HG02571 (cell line): ENCODE results near the gene MMP24OS.
"Not testable (repeated sequence)": the region's sequence is repeated elsewhere in the genome, so short reads cannot be mapped to it uniquely, and the experiment has no call there.

Source experiments
- ATAC-seq: cut with Tn5 transposase; IDR thresholded peaks from one replicate; pipeline ENCODE4 v1.9.1; 2021; ENCODE audit warnings: mild to moderate bottlenecking, moderate library complexity; ENCODE audit not compliant: unreplicated experiment

The MMP24OS gene

GRCh38 chr20:35276408-35276807, 1.5 kb downstream of the MMP24OS start:
- no peak for ATAC-seq

DNA sequence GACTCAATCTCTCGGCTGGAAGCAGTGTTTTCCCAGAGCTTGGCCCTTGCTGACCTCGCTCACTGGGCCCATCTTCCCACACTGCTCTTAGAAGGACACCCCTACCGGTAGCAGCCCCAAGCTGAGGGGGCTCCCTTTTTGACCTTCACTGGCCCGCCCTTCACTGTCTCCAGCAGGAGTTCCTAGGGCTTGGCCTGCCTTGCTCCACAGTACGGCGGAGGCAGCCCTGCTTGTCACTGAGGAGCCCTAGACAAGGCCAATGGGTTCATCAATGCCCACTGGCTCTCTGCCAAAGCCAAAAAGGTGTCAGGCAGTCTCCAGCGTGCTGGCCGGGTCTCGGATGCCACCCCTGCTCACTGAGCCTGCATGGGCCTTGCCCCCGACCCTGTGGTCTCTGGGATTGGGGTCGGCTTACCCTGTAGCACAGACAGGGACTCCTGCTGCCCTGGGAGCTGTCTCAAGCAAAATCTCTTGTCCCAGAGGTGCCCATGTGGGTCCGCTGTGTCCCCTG, 2.1 kb downstream of the MMP24OS start:
- no peak for ATAC-seq

GRCh38 chr20:35274172-35275092, 3.5 kb downstream of the MMP24OS start:
- ATAC-seq = no peak

GRCh38 chr20:35273449-35274171, 4.3 kb downstream of the MMP24OS start:
- ATAC-seq = no peak

DNA sequence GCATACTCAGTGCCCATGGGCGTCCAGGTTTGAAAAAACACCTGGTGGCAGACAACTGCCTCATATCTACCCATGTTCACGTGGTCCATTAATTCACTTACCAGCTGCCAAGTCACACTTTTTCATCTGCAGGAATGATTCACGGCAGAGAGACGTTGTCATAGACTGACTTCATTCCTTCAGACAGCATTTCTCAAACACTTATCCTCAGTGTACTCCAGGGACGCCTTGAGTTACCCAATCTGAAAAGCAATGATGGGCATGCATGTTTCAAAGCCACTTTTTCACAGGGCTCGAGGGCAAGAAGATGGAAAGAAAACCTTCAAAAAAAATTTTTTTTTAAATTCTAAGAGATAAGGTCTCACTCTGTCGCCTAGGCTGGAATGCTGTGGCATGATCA, 6.0 kb downstream of the MMP24OS start:
- no peak for ATAC-seq

DNA sequence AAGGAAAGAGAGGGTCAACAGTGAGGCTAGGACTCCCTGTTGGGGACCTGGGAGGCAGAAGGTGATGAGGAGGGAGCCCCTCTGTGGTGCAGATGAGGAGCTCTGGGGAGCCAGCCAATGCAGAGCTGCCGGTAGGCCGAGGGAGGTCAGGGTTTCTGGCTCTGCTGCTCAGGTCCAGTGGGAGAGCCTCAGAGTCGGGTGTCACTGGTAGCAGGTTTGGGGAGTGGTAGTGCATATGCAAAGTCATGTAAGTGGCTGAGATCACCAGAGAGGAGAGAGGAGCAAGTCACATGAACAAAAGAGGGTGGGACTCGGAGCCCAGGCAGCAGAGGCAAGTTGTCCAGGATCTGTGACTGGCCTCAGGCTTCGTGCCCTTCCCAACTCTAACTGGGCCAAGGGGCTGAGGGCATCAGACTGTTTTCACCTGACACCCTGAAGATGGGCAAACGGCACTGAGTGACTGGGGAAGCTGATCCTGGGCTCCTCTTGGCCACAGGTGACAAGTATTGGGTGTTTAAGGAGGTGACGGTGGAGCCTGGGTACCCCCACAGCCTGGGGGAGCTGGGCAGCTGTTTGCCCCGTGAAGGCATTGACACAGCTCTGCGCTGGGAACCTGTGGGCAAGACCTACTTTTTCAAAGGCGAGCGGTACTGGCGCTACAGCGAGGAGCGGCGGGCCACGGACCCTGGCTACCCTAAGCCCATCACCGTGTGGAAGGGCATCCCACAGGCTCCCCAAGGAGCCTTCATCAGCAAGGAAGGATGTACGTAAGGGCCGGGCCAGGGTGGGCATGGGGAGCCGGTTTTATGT, 6.6 kb downstream of the MMP24OS start:
- ATAC-seq = no peak

DNA sequence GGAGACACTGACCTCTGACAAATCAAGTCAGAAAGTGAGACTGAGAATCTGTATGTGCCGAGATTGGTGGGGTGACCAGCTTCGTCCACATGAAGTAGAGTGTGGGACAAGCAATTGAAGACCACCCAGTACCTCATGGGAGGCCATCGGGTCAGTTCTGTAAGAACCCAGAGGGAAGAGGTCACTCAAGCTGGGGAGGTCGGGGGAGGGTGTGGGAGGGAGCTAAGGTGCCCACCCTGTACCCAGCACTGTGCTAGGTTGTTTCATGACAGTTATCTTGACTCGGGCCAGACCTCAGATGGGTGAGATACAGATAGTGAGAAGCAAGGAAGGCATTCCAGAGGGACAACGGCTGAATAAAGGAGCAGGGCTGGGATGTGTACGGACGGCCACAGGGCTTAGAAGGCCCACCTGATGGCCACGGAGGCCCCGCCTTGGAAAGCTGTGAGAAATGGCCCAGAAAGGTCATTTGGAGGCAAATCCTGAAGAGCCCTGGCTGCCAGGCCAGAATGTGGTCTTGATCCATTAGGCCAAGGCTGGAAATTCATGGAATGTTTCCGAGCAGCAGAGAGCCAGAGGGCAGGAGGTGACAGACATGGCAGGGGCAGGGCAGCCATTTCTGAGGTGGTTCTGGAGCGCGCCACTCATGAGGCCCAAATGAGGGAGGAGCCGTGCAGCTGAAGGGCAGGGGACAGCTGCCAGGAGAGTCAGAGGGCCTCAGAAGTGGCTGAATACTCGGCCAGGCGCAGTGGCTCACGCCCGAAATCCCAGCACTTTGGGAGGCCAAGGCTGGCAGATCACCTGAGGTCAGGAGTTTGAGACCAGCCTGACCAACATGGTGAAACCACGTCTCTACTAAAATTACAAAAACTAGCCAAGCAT, 7.7 kb downstream of the MMP24OS start:
- ATAC-seq = no peak

- no peak for ATAC-seq
These were observed 8.7 kb downstream of the MMP24OS start for GRCh38 chr20:35269055-35269781.

- ATAC-seq = no peak
These were observed 10.8 kb downstream of the MMP24OS start for GRCh38 chr20:35267092-35267491.

DNA sequence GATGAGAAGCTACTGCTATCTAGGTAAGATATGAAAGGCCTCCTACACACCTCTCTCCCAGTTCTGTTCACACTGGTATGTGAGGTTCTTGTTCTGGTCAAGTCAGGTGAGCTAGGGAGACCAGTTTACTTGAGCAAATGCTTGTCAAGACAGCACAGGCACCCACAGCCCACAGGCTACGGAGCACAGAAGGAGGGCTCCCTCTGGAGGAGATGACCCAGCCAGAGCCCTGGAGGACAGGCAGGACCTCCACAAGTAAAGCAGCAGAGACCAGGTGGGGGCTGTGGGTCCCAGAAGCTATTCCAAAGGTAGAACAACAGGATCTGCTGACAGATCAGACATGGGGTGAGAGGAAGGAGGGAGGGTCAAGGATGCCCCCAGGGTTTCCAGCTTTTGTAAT, 13.2 kb downstream of the MMP24OS start:
- no peak for ATAC-seq

DNA sequence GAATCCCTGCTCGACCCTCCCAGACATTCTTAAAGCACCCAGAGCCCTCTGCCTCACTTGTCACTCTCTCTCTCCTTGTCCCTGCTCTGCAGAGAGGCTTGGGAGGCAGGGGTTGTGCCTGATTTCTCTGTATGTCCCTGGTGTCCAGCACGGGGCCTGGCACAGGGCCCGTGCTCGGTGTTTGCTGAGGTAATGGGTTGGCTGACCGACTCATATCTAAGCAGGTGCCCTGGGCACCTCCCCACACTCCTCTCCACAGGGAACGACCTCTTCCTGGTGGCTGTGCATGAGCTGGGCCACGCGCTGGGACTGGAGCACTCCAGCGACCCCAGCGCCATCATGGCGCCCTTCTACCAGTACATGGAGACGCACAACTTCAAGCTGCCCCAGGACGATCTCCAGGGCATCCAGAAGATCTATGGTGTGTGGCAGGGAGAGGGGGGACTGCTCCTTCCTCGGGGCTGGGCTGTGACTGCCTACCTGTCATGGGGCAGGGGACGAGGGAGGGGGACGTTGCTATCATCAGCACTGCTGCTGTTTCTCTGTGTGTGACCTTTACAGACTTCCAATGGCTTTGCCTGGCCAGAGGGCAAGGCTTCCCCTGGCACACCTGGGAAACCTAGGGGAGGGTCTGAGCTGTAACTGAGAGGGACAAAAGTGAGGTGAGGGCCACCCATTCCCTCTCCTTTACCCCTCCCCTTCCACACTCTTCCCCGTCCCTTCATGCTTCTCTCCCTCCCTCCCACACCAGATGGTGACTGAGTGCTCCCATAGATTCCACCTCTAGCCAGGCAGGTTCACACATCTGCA, 14.2 kb downstream of the MMP24OS start:
- ATAC-seq = no peak

DNA sequence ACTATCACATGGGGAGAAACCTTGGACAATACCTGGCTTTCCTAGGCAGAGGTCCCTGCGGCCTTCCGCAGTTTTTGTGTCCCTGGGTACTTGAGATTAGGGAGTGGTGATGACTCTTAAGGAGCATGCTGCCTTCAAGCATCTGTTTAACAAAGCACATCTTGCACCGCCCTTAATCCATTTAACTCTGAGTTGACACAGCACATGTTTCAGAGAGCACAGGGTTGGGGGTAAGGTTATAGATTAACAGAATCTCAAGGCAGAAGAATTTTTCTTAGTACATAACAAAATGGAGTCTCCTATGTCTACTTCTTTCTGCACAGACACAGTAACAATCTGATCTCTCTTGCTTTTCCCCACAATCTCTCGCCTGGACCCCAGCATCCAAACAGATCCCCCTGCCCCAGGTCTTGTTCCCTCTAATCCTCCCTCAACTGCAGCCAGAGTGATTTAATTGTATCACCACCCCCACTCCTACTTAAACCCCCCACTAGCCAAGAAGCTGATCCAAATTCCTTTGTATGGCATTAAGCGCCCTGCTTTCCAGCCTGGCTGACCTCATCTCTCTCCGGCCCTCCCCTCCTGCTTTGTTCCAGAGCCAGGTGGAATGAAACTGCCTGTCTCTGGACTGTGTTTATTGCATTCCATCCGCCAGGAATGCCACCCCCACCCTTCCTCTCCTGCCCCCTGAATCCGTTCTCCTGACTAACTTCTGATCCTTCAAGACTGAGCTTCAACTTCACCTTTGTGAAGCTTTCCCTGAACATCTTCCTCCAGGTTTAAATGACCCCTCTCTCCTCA, 15.0 kb downstream of the MMP24OS start:
- not testable (repeated sequence) for ATAC-seq

- ATAC-seq = not testable (repeated sequence)
These were observed 15.6 kb downstream of the MMP24OS start for GRCh38 chr20:35262321-35262720.

DNA sequence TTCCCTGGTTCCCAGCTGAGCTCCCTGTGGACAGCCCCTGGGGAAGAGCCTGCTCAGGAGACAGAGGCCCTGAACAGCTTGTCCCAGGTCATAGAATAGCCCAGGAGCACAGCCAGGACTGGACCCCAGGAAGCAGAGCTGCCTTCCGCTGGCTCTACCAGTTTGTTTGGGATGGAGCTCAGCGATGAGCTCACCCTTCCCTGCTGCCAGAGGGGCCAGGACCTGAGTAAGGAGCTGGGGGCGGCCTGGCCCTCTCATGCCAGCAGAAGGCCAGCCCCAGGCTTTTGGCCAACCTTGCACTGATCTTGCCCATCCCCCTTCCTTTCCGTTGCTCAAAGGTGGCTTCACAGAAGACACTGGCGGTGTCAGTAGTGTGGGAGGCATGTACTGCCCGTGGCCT, 17.5 kb downstream of the MMP24OS start:
- no peak for ATAC-seq

DNA sequence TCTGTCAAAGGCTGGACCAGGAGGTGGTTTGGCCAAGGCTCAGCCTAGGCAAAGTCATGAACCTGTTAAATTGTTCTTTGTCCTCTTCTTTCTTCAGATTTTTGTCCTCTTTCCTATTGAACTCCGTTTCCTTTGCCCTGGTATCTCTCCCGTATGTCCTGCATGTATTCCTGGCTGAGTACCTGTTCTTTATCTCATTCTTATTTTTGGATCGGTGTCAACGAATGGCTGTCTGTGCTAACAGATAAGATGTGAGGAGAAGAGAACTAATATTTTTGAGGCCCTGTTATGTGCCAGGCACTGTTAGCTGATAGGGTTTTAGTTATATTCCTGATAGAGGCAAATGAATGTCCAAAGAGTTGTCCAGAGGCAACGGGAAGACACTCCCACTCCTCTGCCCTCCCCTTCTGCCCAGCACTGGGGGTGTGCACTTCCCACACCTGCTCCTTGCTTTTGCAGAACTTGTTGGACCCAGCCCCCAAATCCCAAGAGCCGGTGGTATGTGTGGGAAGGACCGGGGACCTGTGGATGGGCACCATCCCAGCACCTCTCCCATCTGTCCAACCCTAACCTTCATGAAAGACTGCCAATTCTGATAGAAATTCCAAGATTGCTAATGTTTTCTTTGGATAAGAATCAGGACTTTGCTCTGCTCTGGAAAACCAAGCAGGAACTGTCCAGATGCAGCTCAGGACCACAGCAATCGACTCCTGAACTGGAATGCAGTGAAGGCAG, 20.6 kb downstream of the MMP24OS start:
- ATAC-seq = no peak

GRCh38 chr20:35254448-35254999, 23.4 kb downstream of the MMP24OS start:
- no peak for ATAC-seq

DNA sequence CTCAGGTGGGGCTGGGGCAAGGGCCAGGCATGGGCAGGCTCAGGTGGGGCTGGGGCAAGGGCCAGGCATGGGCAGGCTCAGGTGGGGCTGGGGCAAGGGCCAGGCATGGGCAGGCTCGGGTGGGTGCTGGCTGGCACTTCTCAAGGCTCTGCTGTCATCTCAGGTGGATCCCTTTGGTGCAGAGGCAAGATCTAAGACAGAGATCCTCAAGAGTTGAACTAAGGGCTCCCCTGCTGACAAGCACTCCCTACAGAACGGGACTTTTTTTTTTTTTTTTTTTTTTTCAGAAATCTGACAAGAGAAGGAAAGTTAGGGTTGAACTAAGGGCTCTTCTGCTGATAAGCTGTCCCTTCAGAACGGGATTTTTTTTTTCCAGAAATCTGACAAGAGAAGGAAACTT, 24.9 kb downstream of the MMP24OS start:
- no peak for ATAC-seq
